Liver (tissue), 9 donors: ENCODE data around the gene TESMIN. TPM values are rescaled to one million over a fixed set of nuclear protein-coding genes. Genes with fewer than 3 reads are reported as not detected.

ENCODE experiments used
- DNase-seq: peaks from one replicate; pipeline ENCODE4 v3.0.0-alpha.2; 2017; ENCODE audit warnings: low spot score
- H3K27ac ChIP-seq, 2 donors: one replicate each; pipeline ENCODE4 v1.7.0; 2013; ENCODE audit warnings: inconsistent platforms in 2 of 2, low read length in 2 of 2, control low read depth in 1 of 2, low read depth in 1 of 2, mild to moderate bottlenecking in 1 of 2
- H3K27me3 ChIP-seq, 4 donors: one replicate each; pipeline versions ENCODE4 v1.6.1 to v1.7.0; 2013; ENCODE audit warnings: low read length in 3 of 4, inconsistent platforms in 1 of 4, mild to moderate bottlenecking in 1 of 4, moderate library complexity in 1 of 4; ENCODE audit not compliant: control insufficient read depth in 4 of 4, insufficient read depth in 4 of 4
- H3K36me3 ChIP-seq, 4 donors: one replicate each; pipeline versions ENCODE4 v1.6.1 to v1.7.0; 2013; ENCODE audit warnings: low read length in 3 of 4, mild to moderate bottlenecking in 3 of 4, low read depth in 1 of 4, moderate library complexity in 1 of 4; ENCODE audit not compliant: control insufficient read depth in 4 of 4, insufficient read depth in 3 of 4
- H3K4me1 ChIP-seq, 4 donors: one replicate each; pipeline versions ENCODE4 v1.6.1 to v1.7.0; 2013; ENCODE audit warnings: low read length in 3 of 4, mild to moderate bottlenecking in 3 of 4, moderate library complexity in 1 of 4; ENCODE audit not compliant: control insufficient read depth in 4 of 4, insufficient read depth in 4 of 4
- H3K4me3 ChIP-seq, 3 donors: one replicate each; pipeline versions ENCODE4 v1.6.1 to v1.7.0; 2013; ENCODE audit warnings: low read length in 3 of 3, control low read depth in 1 of 3, low read depth in 1 of 3, mild to moderate bottlenecking in 1 of 3
- H3K9ac ChIP-seq, 2 donors: one replicate each; pipeline ENCODE4 v1.7.0; 2013; ENCODE audit warnings: low read length in 2 of 2, mild to moderate bottlenecking in 2 of 2, moderate library complexity in 2 of 2, control low read depth in 1 of 2, low read depth in 1 of 2
- H3K9me3 ChIP-seq, 4 donors: one replicate each; pipeline versions ENCODE4 v1.6.1 to v1.7.0; 2013; ENCODE audit warnings: low read length in 3 of 4; ENCODE audit not compliant: control insufficient read depth in 4 of 4
- ATF3 ChIP-seq: IDR thresholded peaks from 2 replicates; pipeline ENCODE4 v1.6.1; 2016; ENCODE audit warnings: antibody characterized with exemption
- CTCF ChIP-seq: fragments of 150-350 bp; IDR thresholded peaks from 2 replicates; pipeline ENCODE4 v1.5.1; 2017; ENCODE audit warnings: improper control_type of control experiment, low read depth, low read length; ENCODE audit not compliant: missing input control
- EGR1 ChIP-seq, 2 donors: IDR thresholded peaks; 2 replicates each; pipeline ENCODE4 v1.6.1; 2016 to 2018; ENCODE audit warnings: antibody characterized with exemption in 2 of 2, low read depth in 2 of 2
- FOXA2 ChIP-seq: IDR thresholded peaks from 2 replicates; pipeline ENCODE4 v1.6.1; 2016; ENCODE audit warnings: antibody characterized with exemption
- HNF4A ChIP-seq, 2 donors: conservative IDR thresholded peaks; 2 replicates each; pipeline ENCODE4 v1.6.1; 2016; ENCODE audit warnings: antibody characterized with exemption in 2 of 2, mild to moderate bottlenecking in 2 of 2
- HNF4G ChIP-seq: IDR thresholded peaks from 2 replicates; pipeline ENCODE4 v1.6.1; 2016; ENCODE audit warnings: antibody characterized with exemption
- JUND ChIP-seq, 2 donors: IDR thresholded peaks; 2 replicates each; pipeline ENCODE4 v1.6.1; 2016; ENCODE audit warnings: antibody characterized with exemption in 2 of 2
- MAX ChIP-seq: IDR thresholded peaks from 2 replicates; pipeline ENCODE4 v1.6.1; 2016; ENCODE audit warnings: antibody characterized with exemption
- NR2F2 ChIP-seq: IDR thresholded peaks from 2 replicates; pipeline ENCODE4 v1.6.1; 2016; ENCODE audit warnings: antibody characterized with exemption
- RAD21 ChIP-seq, 2 donors: IDR thresholded peaks; 2 replicates each; pipeline ENCODE4 v1.6.1; 2016; ENCODE audit warnings: antibody characterized with exemption in 2 of 2, mild to moderate bottlenecking in 2 of 2
- REST ChIP-seq: IDR thresholded peaks from 2 replicates; pipeline ENCODE4 v1.6.1; 2016; ENCODE audit warnings: antibody characterized with exemption, mild to moderate bottlenecking
- RXRA ChIP-seq, 2 donors: IDR thresholded peaks; 2 replicates each; pipeline ENCODE4 v1.6.1; 2017 to 2018; ENCODE audit warnings: antibody characterized with exemption in 2 of 2, mild to moderate bottlenecking in 1 of 2
- SP1 ChIP-seq: IDR thresholded peaks from 2 replicates; pipeline ENCODE4 v1.6.1; 2018; ENCODE audit warnings: antibody characterized with exemption, mild to moderate bottlenecking
- TAF1 ChIP-seq: conservative IDR thresholded peaks from 2 replicates; pipeline ENCODE4 v1.6.1; 2016; ENCODE audit warnings: antibody characterized with exemption, mild to moderate bottlenecking
- YY1 ChIP-seq: IDR thresholded peaks from 2 replicates; pipeline ENCODE4 v1.6.1; 2016; ENCODE audit warnings: antibody characterized with exemption, mild to moderate bottlenecking
- WGBS: extraction: QIAGEN DNeasy Blood & Tissue Kit; methylation state at CpG from one replicate; pipeline ENCODE4 v1.1.7; 2013; 5-methylcytosine and 5-hydroxymethylcytosine counted together
- polyA plus RNA-seq, 2 donors: library from polyadenylated mRNA; stranded (reverse) in 1 of 2; unstranded in 1 of 2; fragments of 200-250 nt in 1 of 2; fragments of >200 nt in 1 of 2; fragmentation: Nextera tagmentation in 1 of 2; extraction: Ambion mirVana in 1 of 2; gene quantifications; one replicate each; pipeline versions ENCODE4 v1.2.1 to v1.2.3, GENCODE V29; 2013 to 2015
- total RNA-seq, 2 donors: library from RNA; depleted of rRNA; stranded (reverse); fragments of >200 nt; gene quantifications; one replicate each; pipeline ENCODE4 v1.2.3, GENCODE V29; 2014
- donor health status: healthy.
- donor health status: healthy.
- donor health status: healthy.
- donor health status: healthy.
- donor health status: healthy.

TESMIN gene
- total and polyA plus RNA-seq, 4 donors: 0.27 to 2.5 (median 0.62) TPM

GRCh38 chr11:68661014-68661413 lies 90.3 kb downstream of the TESMIN start:
- H3K4me1 ChIP-seq: no peaks in the 10 kb centered on the region
- no peak for TF ChIP-seq REST
- TF ChIP-seq MAX: no peak
- no peak for TF ChIP-seq FOXA2
- TF ChIP-seq SP1: no peak
- TF ChIP-seq JUND (IDR thresholded peaks at IDR 0.05): no peak
- TF ChIP-seq RXRA (IDR thresholded peaks at IDR 0.05): no peak
- WGBS: 84% methylated on average over 15 of the region's 15 CpGs
- DNase-seq: no peak
- no peaks in the 10 kb centered on the region for H3K27me3 ChIP-seq
- H3K27ac ChIP-seq: no peak overlapping the region
- H3K9me3 ChIP-seq: no peaks in the 10 kb centered on the region
- H3K9ac ChIP-seq: no peak overlapping the region
- H3K36me3 ChIP-seq: no peaks in the 10 kb centered on the region
- H3K4me3 ChIP-seq: no peak overlapping the region

- H3K4me1 ChIP-seq: no peaks in the 10 kb centered on the region
- 89% methylated on average over 18 of the region's 18 CpGs for WGBS
- TF ChIP-seq RAD21 (IDR thresholded peaks at IDR 0.05): no peak
- no peak overlapping the region for H3K27ac ChIP-seq
- no peaks in the 10 kb centered on the region for H3K36me3 ChIP-seq
- peaks cover 0 to 5% (median 2%) of the 10 kb centered on the region in 4 donors for H3K9me3 ChIP-seq
- DNase-seq: no peak
- no peak overlapping the region for H3K9ac ChIP-seq
- no peak overlapping the region for H3K4me3 ChIP-seq
- H3K27me3 ChIP-seq: no peaks in the 10 kb centered on the region
These were observed 91.1 kb downstream of the TESMIN start for GRCh38 chr11:68660066-68660810.

GRCh38 chr11:68659158-68659921 lies 92.0 kb downstream of the TESMIN start:
- no peak overlapping the region for H3K9ac ChIP-seq
- H3K4me3 ChIP-seq: no peak overlapping the region
- no peaks in the 10 kb centered on the region for H3K4me1 ChIP-seq
- H3K27ac ChIP-seq: no peak overlapping the region
- no peaks in the 10 kb centered on the region for H3K27me3 ChIP-seq
- peaks cover 0 to 8% (median 4%) of the 10 kb centered on the region in 4 donors for H3K9me3 ChIP-seq
- DNase-seq: no peak
- WGBS: 64% methylated on average over 22 of the region's 22 CpGs
- no peaks in the 10 kb centered on the region for H3K36me3 ChIP-seq
- TF ChIP-seq CTCF: no peak
- TF ChIP-seq TAF1: no peak
- no peak for TF ChIP-seq SP1
- TF ChIP-seq RAD21 (IDR thresholded peaks at IDR 0.05): no peak
- TF ChIP-seq EGR1 (IDR thresholded peaks at IDR 0.05; ENCODE audit: low read depth in 2 of 2): no peak
- TF ChIP-seq NR2F2: no peak
- no peak for TF ChIP-seq HNF4G
- no peak for TF ChIP-seq JUND (IDR thresholded peaks at IDR 0.05)
- no peak for TF ChIP-seq REST
- no peak for TF ChIP-seq ATF3
- TF ChIP-seq HNF4A (conservative IDR thresholded peaks at IDR 0.05): no peak
- no peak for TF ChIP-seq YY1
- no peak for TF ChIP-seq RXRA (IDR thresholded peaks at IDR 0.05)
- TF ChIP-seq MAX: no peak
